SK-N-SH (cell line): ENCODE measurements around the gene VPS8.

Experiments
- FOXM1 ChIP-seq: IDR thresholded peaks from 2 replicates; pipeline ENCODE4 v1.4.0; 2012; ENCODE audit warnings: low read depth, mild to moderate bottlenecking
- NFIC ChIP-seq: IDR thresholded peaks from 2 replicates; pipeline ENCODE4 v1.4.0; 2012; ENCODE audit warnings: borderline replicate concordance
- POLR2AphosphoS5 ChIP-seq: IDR thresholded peaks from 2 replicates; pipeline ENCODE4 v1.6.1; 2012; ENCODE audit warnings: low read depth, low read length
- RAD21 ChIP-seq: IDR thresholded peaks from 2 replicates; pipeline ENCODE4 v1.6.1; 2012; ENCODE audit warnings: mild to moderate bottlenecking, low read length
- SIN3A ChIP-seq: IDR thresholded peaks from 2 replicates; pipeline ENCODE4 v1.6.1; 2012; ENCODE audit warnings: low read depth, mild to moderate bottlenecking, low read length, moderate library complexity, borderline replicate concordance
- TF ChIP-seq, protein P1 (sequence below): fragments of 200-600 bp; sonication (generic); IDR thresholded peaks from 2 replicates; pipeline ENCODE4 v1.6.1; 2017; ENCODE audit warnings: antibody characterized with exemption, mild to moderate bottlenecking, moderate library complexity

DNA sequence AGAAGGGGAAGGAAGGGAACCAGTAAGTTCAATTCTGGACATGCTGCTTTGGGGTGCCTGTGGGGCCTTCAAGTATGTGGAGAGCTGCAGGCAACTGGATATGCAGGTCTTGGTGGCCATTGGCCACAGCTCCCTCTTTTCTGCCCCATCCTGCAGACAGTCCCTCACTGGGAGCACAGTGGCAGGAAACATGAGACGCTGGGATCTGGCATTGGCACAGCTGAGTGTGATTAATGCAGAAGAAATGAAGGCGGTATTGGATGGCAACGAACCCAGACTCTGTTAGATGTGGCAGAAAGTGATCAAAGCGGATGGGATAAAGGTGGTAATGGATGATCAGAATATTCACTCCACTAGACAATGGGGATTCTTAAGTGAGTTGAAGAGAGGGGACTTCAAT lies 23.2 kb upstream of the VPS8 start:
- TF ChIP-seq POLR2AphosphoS5 (no peak), SIN3A (no peak), RAD21 (no peak), NFIC (no peak), FOXM1 (no peak)
- TF ChIP-seq, protein P1, sequence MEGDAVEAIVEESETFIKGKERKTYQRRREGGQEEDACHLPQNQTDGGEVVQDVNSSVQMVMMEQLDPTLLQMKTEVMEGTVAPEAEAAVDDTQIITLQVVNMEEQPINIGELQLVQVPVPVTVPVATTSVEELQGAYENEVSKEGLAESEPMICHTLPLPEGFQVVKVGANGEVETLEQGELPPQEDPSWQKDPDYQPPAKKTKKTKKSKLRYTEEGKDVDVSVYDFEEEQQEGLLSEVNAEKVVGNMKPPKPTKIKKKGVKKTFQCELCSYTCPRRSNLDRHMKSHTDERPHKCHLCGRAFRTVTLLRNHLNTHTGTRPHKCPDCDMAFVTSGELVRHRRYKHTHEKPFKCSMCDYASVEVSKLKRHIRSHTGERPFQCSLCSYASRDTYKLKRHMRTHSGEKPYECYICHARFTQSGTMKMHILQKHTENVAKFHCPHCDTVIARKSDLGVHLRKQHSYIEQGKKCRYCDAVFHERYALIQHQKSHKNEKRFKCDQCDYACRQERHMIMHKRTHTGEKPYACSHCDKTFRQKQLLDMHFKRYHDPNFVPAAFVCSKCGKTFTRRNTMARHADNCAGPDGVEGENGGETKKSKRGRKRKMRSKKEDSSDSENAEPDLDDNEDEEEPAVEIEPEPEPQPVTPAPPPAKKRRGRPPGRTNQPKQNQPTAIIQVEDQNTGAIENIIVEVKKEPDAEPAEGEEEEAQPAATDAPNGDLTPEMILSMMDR = no peak
